K562 (cell line): Measurements from ENCODE around the gene TUBD1. TPM values are rescaled to one million over a fixed set of nuclear protein-coding genes. Genes with fewer than 3 reads are reported as not detected.

Source experiments
- ARID2 ChIP-seq: fragments of 450-650 bp; IDR thresholded peaks from 2 replicates; pipeline ENCODE4 v1.6.1; 2017; ENCODE audit warnings: antibody characterized with exemption, mild to moderate bottlenecking
- CGGBP1 ChIP-seq: fragments of 250-450 bp; sonication (Bioruptor Pico); IDR thresholded peaks from 2 replicates; pipeline ENCODE4 v1.9.0; 2021; ENCODE audit warnings: mild to moderate bottlenecking
- CHD1 ChIP-seq: fragments of 200-600 bp; sonication (generic); IDR thresholded peaks from one replicate; pipeline ENCODE4 v1.6.1; 2012; ENCODE audit warnings: mild to moderate bottlenecking, moderate library complexity, low read length, inconsistent platforms
- EGR1 ChIP-seq: fragments of 450-650 bp; conservative IDR thresholded peaks from 2 replicates; pipeline ENCODE4 v1.6.1; 2017; ENCODE audit warnings: mild to moderate bottlenecking
- GATAD2A ChIP-seq: fragments of 450-650 bp; IDR thresholded peaks from 2 replicates; pipeline ENCODE4 v1.6.1; 2017
- HCFC1 ChIP-seq: IDR thresholded peaks from 2 replicates; pipeline ENCODE4 v1.6.1; 2012; ENCODE audit warnings: low read depth, low read length, improper control_type of control experiment
- HEY1 ChIP-seq: fragments of 250-450 bp; sonication (Bioruptor Pico); IDR thresholded peaks from 2 replicates; pipeline ENCODE4 v1.5.0; 2020; ENCODE audit warnings: mild to moderate bottlenecking, moderate library complexity, borderline replicate concordance
- MCM3 ChIP-seq: fragments of 450-650 bp; IDR thresholded peaks from 2 replicates; pipeline ENCODE4 v1.6.1; 2016
- NCOA4 ChIP-seq: fragments of 450-650 bp; IDR thresholded peaks from 2 replicates; pipeline ENCODE4 v1.6.1; 2018; ENCODE audit warnings: mild to moderate bottlenecking; ENCODE audit not compliant: partially characterized antibody
- PML ChIP-seq: IDR thresholded peaks from 2 replicates; pipeline ENCODE4 v1.6.1; 2012; ENCODE audit warnings: low read length, inconsistent platforms
- PTBP1 ChIP-seq: fragments of 200-400 bp; formaldehyde crosslinking; IDR thresholded peaks from 2 replicates; pipeline ENCODE4 v1.6.1; 2017; ENCODE audit warnings: low read depth, low read length
- RBM22 ChIP-seq: fragments of 200-400 bp; formaldehyde crosslinking; IDR thresholded peaks from 2 replicates; pipeline ENCODE4 v1.6.1; 2018; ENCODE audit warnings: low read length, low read depth; ENCODE audit not compliant: poor library complexity, severe bottlenecking
- RERE ChIP-seq: sonication (generic); formaldehyde crosslinking; IDR thresholded peaks from 2 replicates; pipeline ENCODE4 v1.8.0; 2023; ENCODE audit warnings: missing genetic modification reagents, mild to moderate bottlenecking, borderline replicate concordance
- RHOXF2B ChIP-seq: fragments of 250-450 bp; sonication (Bioruptor Pico); conservative IDR thresholded peaks from 2 replicates; pipeline ENCODE4 v1.5.1; 2021
- RNF2 ChIP-seq: sonication (generic); IDR thresholded peaks from 2 replicates; pipeline ENCODE4 v1.6.1; 2016
- SNAPC5 ChIP-seq: fragments of 250-450 bp; sonication (Bioruptor Pico); IDR thresholded peaks from 2 replicates; pipeline ENCODE4 v1.8.0; 2021; ENCODE audit warnings: moderate library complexity, mild to moderate bottlenecking, inconsistent platforms
- STAG1 ChIP-seq: sonication (generic); formaldehyde crosslinking; IDR thresholded peaks from 2 replicates; pipeline ENCODE4 v1.5.0; 2020; ENCODE audit warnings: missing genetic modification reagents, borderline replicate concordance
- YY1 ChIP-seq, 3 experiments: IDR thresholded peaks; 2 replicates each; pipeline ENCODE4 v1.6.1; 2011; ENCODE audit warnings: low read length in 2 of 3, mild to moderate bottlenecking in 2 of 3, moderate library complexity in 2 of 3, borderline replicate concordance in 1 of 3, control low read depth in 1 of 3, low read depth in 1 of 3; ENCODE audit not compliant: insufficient read depth in 3 of 3, insufficient replicate concordance in 2 of 3, control insufficient read depth in 1 of 3, insufficient read length in 1 of 3; ENCODE audit errors: extremely low read depth in 1 of 3
- ZBTB17 ChIP-seq: fragments of 450-650 bp; formaldehyde crosslinking; IDR thresholded peaks from 2 replicates; pipeline ENCODE4 v1.4.0; 2020; ENCODE audit warnings: mild to moderate bottlenecking
- ZNF57 ChIP-seq: fragments of 450-650 bp; formaldehyde crosslinking; IDR thresholded peaks from 2 replicates; pipeline ENCODE4 v1.4.0; 2020; ENCODE audit warnings: mild to moderate bottlenecking, moderate library complexity
- ZSCAN32 ChIP-seq: fragments of 450-650 bp; formaldehyde crosslinking; IDR thresholded peaks from 2 replicates; pipeline ENCODE4 v1.4.0; 2020; ENCODE audit warnings: mild to moderate bottlenecking, moderate library complexity
- polyA plus RNA-seq, 8 experiments: library from polyadenylated mRNA; depleted of rRNA in 4 of 8; stranded (reverse) in 5 of 8; unstranded in 3 of 8; fragments of >200 nt; fragmentation: Nextera tagmentation in 2 of 8; fragmentation: Illumina TruSeq in 1 of 8; extraction: Ambion mirVana in 2 of 8; extraction: Trizol in 1 of 8; gene quantifications; 2 replicates each; pipeline versions ENCODE4 v1.2.1 to v1.2.3, GENCODE V29; 2011 to 2014; ENCODE audit warnings: inconsistent platforms in 1 of 8, missing spikeins in 1 of 8
- total RNA-seq, 7 experiments: library from RNA; depleted of rRNA in 6 of 7; stranded (reverse); fragments of >200 nt in 6 of 7; fragmentation: Illumina TruSeq in 2 of 7; extraction: Trizol in 2 of 7; gene quantifications; 2 replicates each; pipeline versions ENCODE4 v1.2.1 to v1.2.3, GENCODE V29; 2011 to 2021; ENCODE audit warnings: low replicate concordance in 1 of 7
- TF ChIP-seq, protein P1 (sequence below): fragments of 450-650 bp; IDR thresholded peaks from 2 replicates; pipeline ENCODE4 v1.6.1; 2017; ENCODE audit warnings: antibody characterized with exemption

TUBD1 gene
- total and polyA plus RNA-seq, 9 of the 15 experiments (the other 6 are each of a cell fraction or from before 2014, with no cell fraction given): 10.8 to 35.3 (median 17.9) TPM

DNA sequence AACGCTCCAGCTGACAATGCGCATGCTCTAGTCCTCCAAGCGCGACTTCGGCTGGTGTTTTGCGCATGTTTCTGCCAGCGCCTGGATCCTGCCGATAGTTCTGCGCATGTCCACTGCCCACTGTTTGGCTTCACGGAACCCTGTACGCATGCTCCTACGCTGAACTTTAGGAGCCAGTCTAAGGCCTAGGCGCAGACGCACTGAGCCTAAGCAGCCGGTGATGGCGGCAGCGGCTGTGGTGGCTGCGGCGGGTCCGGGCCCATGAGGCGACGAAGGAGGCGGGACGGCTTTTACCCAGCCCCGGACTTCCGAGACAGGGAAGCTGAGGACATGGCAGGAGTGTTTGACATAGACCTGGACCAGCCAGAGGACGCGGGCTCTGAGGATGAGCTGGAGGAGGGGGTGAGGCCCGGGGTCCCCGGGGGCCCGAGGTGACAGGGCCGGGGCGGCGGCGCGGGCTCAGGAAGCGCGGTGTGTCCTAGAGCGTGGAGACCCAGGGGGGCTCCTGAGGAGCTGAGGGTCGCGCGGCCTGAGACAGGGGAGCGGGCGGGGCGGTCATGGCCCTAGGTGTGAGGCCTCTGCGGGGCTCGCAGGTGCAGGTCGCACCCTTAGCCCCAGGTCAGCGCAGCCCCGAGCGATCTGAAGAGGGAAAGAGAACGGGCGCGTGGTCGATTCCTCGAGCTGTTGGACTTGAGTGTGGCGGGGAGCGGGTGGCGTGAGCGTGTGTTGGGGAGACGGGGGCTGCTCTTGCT is at the start of gene TUBD1, which contains the start of gene RPS6KB1 (continued):
- TF ChIP-seq, protein P1, sequence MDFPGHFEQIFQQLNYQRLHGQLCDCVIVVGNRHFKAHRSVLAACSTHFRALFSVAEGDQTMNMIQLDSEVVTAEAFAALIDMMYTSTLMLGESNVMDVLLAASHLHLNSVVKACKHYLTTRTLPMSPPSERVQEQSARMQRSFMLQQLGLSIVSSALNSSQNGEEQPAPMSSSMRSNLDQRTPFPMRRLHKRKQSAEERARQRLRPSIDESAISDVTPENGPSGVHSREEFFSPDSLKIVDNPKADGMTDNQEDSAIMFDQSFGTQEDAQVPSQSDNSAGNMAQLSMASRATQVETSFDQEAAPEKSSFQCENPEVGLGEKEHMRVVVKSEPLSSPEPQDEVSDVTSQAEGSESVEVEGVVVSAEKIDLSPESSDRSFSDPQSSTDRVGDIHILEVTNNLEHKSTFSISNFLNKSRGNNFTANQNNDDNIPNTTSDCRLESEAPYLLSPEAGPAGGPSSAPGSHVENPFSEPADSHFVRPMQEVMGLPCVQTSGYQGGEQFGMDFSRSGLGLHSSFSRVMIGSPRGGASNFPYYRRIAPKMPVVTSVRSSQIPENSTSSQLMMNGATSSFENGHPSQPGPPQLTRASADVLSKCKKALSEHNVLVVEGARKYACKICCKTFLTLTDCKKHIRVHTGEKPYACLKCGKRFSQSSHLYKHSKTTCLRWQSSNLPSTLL: no peak
- TF ChIP-seq PTBP1: no peak
- TF ChIP-seq RBM22: no peak
- TF ChIP-seq EGR1: no peak
- TF ChIP-seq NCOA4: no peak
- TF ChIP-seq ZBTB17 (CRISPR knock-in tag): no peak; the same call in 1 of the 2 replicates
- no peak for TF ChIP-seq ARID2
- TF ChIP-seq SNAPC5 (CRISPR knock-in tag): no peak
- peak; percentile 64 for TF ChIP-seq CHD1
- TF ChIP-seq HEY1 (CRISPR knock-in tag): no peak
- no peak for TF ChIP-seq RNF2
- TF ChIP-seq YY1 (IDR thresholded peaks at IDR 0.05; ENCODE audit: borderline replicate concordance in 1 of 3, control insufficient read depth in 1 of 3, extremely low read depth in 1 of 3, insufficient read depth in 3 of 3, insufficient read length in 1 of 3, insufficient replicate concordance in 2 of 3, low read depth in 1 of 3, low read length in 2 of 3): peak; percentile 87 to 96 (median 91)
- no peak for TF ChIP-seq MCM3
- 0 out of 2 replicates have a peak, but pooled peaks have one; percentile 54 for TF ChIP-seq ZSCAN32 (CRISPR knock-in tag)
- no peak for TF ChIP-seq CGGBP1 (CRISPR knock-in tag)
- no peak for TF ChIP-seq RERE (CRISPR knock-in tag)
- TF ChIP-seq RHOXF2B (CRISPR knock-in tag): no peak
- TF ChIP-seq GATAD2A: 0 out of 2 replicates have a peak, but pooled peaks have one; percentile 51
- TF ChIP-seq PML: peak; percentile 85
- peak; percentile 84 for TF ChIP-seq HCFC1
- TF ChIP-seq ZNF57: no peak
- TF ChIP-seq STAG1 (CRISPR knock-in tag): no peak
